NT2/D1 (cell line): ENCODE results near the gene CUEDC1.
"Not testable (repeated sequence)": the region's sequence is repeated elsewhere in the genome, so short reads cannot be mapped to it uniquely, and the experiment has no call there.

Source experiments
- DNase-seq: peaks from one replicate; pipeline ENCODE4 v3.0.0-alpha.2; 2011; ENCODE audit warnings: low read depth, low spot score
- H3K27me3 ChIP-seq: 2 replicates; pipeline ENCODE4 v1.6.0; 2011; ENCODE audit warnings: mild to moderate bottlenecking; ENCODE audit not compliant: insufficient read length, insufficient read depth
- H3K36me3 ChIP-seq: 2 replicates; pipeline ENCODE4 v1.6.1; 2011; ENCODE audit warnings: mild to moderate bottlenecking, low read length, mixed read lengths; ENCODE audit not compliant: insufficient read depth, insufficient read length
- H3K4me1 ChIP-seq: 2 replicates; pipeline ENCODE4 v1.5.1; 2011; ENCODE audit not compliant: insufficient read depth, insufficient read length
- H3K4me3 ChIP-seq: 2 replicates; pipeline ENCODE4 v1.5.1; 2011; ENCODE audit warnings: low read depth; ENCODE audit not compliant: insufficient read length
- H3K9ac ChIP-seq: 2 replicates; pipeline ENCODE4 v1.6.0; 2011; ENCODE audit warnings: low read depth; ENCODE audit not compliant: insufficient read length
- H3K9me3 ChIP-seq: 2 replicates; pipeline ENCODE4 v1.5.1; 2011; ENCODE audit warnings: mild to moderate bottlenecking, low read length; ENCODE audit not compliant: insufficient read depth
- SUZ12 ChIP-seq: IDR thresholded peaks from 2 replicates; pipeline ENCODE4 v1.6.1; 2011; ENCODE audit not compliant: insufficient read length, insufficient read depth; ENCODE audit errors: extremely low read depth
- YY1 ChIP-seq: IDR thresholded peaks from 2 replicates; pipeline ENCODE4 v1.6.1; 2011; ENCODE audit not compliant: insufficient read length, insufficient read depth
- ZNF274 ChIP-seq: IDR thresholded peaks from 2 replicates; pipeline ENCODE4 v1.6.1; 2011; ENCODE audit warnings: mild to moderate bottlenecking, low read depth, low read length

Gene CUEDC1

GRCh38 chr17:57853695-57854094 is 101.5 kb downstream of the CUEDC1 start:
- H3K4me3 ChIP-seq: no peak overlapping the region
- H3K27me3 ChIP-seq: no peaks in the 10 kb centered on the region
- TF ChIP-seq ZNF274 (no peak), YY1 (no peak), SUZ12 (no peak)
- H3K9ac ChIP-seq: no peak overlapping the region
- no peak for DNase-seq
- no peaks in the 10 kb centered on the region for H3K9me3 ChIP-seq
- H3K36me3 ChIP-seq: peaks cover 5% of the 10 kb centered on the region
- H3K4me1 ChIP-seq: peaks cover under 1% of the 10 kb centered on the region

- H3K4me3 ChIP-seq: no peak overlapping the region
- no peak overlapping the region for H3K9ac ChIP-seq
- no peak for DNase-seq
- H3K4me1 ChIP-seq: no peaks in the 10 kb centered on the region
- no peaks in the 10 kb centered on the region for H3K9me3 ChIP-seq
- H3K36me3 ChIP-seq: peaks cover 13% of the 10 kb centered on the region
- no peaks in the 10 kb centered on the region for H3K27me3 ChIP-seq
- TF ChIP-seq ZNF274 (no peak), YY1 (no peak), SUZ12 (no peak)
These were observed 102.3 kb downstream of the CUEDC1 start for GRCh38 chr17:57852955-57853328.

GRCh38 chr17:57852092-57852954 is 102.9 kb downstream of the CUEDC1 start:
- no peak overlapping the region for H3K9ac ChIP-seq
- TF ChIP-seq SUZ12: no peak
- TF ChIP-seq ZNF274: no peak

GRCh38 chr17:57849874-57850754 is 105.1 kb downstream of the CUEDC1 start, which contains the start of gene MRPS23:
Gene MRPS23, minus strand, starts transcription at chr17:57850044. Its CDS starts 34 bp downstream, at chr17:57850010.
- H3K9ac ChIP-seq: peak within 1 kb of the TSS; percentile 92
- DNase-seq: peak; percentile 96
- no peaks in the 10 kb centered on the region for H3K4me1 ChIP-seq
- H3K36me3 ChIP-seq: peaks cover 29% of the 10 kb centered on the region
- TF ChIP-seq ZNF274: no peak
- no peak for TF ChIP-seq YY1
- no peak for TF ChIP-seq SUZ12
- H3K4me3 ChIP-seq: peak within 1 kb of the TSS; percentile 94
- H3K27me3 ChIP-seq: no peaks in the 10 kb centered on the region
- no peaks in the 10 kb centered on the region for H3K9me3 ChIP-seq

More at GRCh38 chr17:57852092-57852954, 102.9 kb downstream of the CUEDC1 start:
- Histone ChIP-seq H3K4me1 (no peaks in the 10 kb centered on the region), H3K27me3 (no peaks in the 10 kb centered on the region), H3K9me3 (no peaks in the 10 kb centered on the region), H3K4me3 (no peak overlapping the region), H3K36me3 (peaks cover 17% of the 10 kb centered on the region)
- DNase-seq: no peak

GRCh38 chr17:57849163-57849873 is 105.9 kb downstream of the CUEDC1 start:
- H3K4me3 ChIP-seq: peak overlapping the region; percentile 94
- no peak for TF ChIP-seq ZNF274
- TF ChIP-seq YY1: no peak
- no peak for TF ChIP-seq SUZ12
- no peaks in the 10 kb centered on the region for H3K27me3 ChIP-seq
- no peak for DNase-seq
- peaks cover 35% of the 10 kb centered on the region for H3K36me3 ChIP-seq
- peak overlapping the region; percentile 92 for H3K9ac ChIP-seq
- no peaks in the 10 kb centered on the region for H3K4me1 ChIP-seq
- no peaks in the 10 kb centered on the region for H3K9me3 ChIP-seq

- H3K36me3 ChIP-seq: peaks cover 60% of the 10 kb centered on the region
- not testable (repeated sequence) for H3K4me3 ChIP-seq, H3K27me3 ChIP-seq, H3K9ac ChIP-seq, DNase-seq, H3K9me3 ChIP-seq, H3K4me1 ChIP-seq
These were observed 108.9 kb downstream of the CUEDC1 start for GRCh38 chr17:57846056-57846945.
